ENCODE data around the gene APOA5. TPM values are rescaled to one million over a fixed set of nuclear protein-coding genes. Genes with fewer than 3 reads are reported as not detected.
A peak's percentile ranks its signal among the peaks of the same experiment; 100 is the strongest.

APOA5 gene
- total and polyA plus RNA-seq, 2 of the 8 experiments (the other 6 are each of a cell fraction or from before 2014, with no cell fraction given), result 0.08 to 0.15 TPM

- TF ChIP-seq ATF3 (IDR thresholded peaks at IDR 0.05; ENCODE audit: insufficient read depth, low read depth, low read length), result no peak
- TF ChIP-seq SIN3A (conservative IDR thresholded peaks at IDR 0.05 in 1 of 2, IDR thresholded peaks at IDR 0.05 in 1 of 2; ENCODE audit: low read depth in 1 of 2, low read length in 2 of 2), result peak; percentile 88; a peak in 2 of 4 replicates
- TF ChIP-seq CHD1 (IDR thresholded peaks at IDR 0.05; ENCODE audit: low read depth, low read length), result no peak
- TF ChIP-seq JUND (IDR thresholded peaks at IDR 0.05; ENCODE audit: low read length), result no peak
- 0 out of 2 replicates have a peak, but pooled peaks have one; percentile 29 for TF ChIP-seq TBP (IDR thresholded peaks at IDR 0.05; ENCODE audit: low read depth, low read length)
- peak; percentile 56 for TF ChIP-seq SAP30 (IDR thresholded peaks at IDR 0.05; ENCODE audit: insufficient read depth, insufficient replicate concordance, low read length)
- TF ChIP-seq, protein P1, sequence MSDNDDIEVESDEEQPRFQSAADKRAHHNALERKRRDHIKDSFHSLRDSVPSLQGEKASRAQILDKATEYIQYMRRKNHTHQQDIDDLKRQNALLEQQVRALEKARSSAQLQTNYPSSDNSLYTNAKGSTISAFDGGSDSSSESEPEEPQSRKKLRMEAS (IDR thresholded peaks at IDR 0.05), result peak; percentile 53
- TF ChIP-seq KDM5A (IDR thresholded peaks at IDR 0.05; ENCODE audit: low read length), result 0 out of 2 replicates have a peak, but pooled peaks have one; percentile 14
- 0 out of 2 replicates have a peak, but pooled peaks have one; percentile 7 for TF ChIP-seq SP1 (IDR thresholded peaks at IDR 0.05; ENCODE audit: low read depth, low read length)
- no peak for TF ChIP-seq RFX5 (IDR thresholded peaks at IDR 0.05; ENCODE audit: borderline replicate concordance, low read depth, low read length)
- TF ChIP-seq RBBP5 (IDR thresholded peaks at IDR 0.05; ENCODE audit: borderline replicate concordance, low read depth, low read length), result 0 out of 2 replicates have a peak, but pooled peaks have one; percentile 25
These were observed 3.7 kb downstream of the APOA5 start, which contains the start of gene ZPR1 (continued) for GRCh38 chr11:116787786-116788486.

Measured in H1 (cell line).